MM.1S (cell line): ENCODE data around the gene BAG2.

ENCODE experiments used
- DNase-seq: peaks from one replicate; pipeline ENCODE4 v3.0.0-alpha.2; 2015
- H2AFZ ChIP-seq: fragments of 300-600 bp; sonication (generic); 2 replicates; pipeline ENCODE4 v1.6.0; 2016; ENCODE audit warnings: antibody characterized with exemption, low read length
- H3F3A ChIP-seq: fragments of 300-600 bp; sonication (generic); 2 replicates; pipeline ENCODE4 v1.6.1; 2016; ENCODE audit warnings: mild to moderate bottlenecking, antibody characterized with exemption, low read length, moderate library complexity, mixed read lengths; ENCODE audit not compliant: insufficient read depth
- H3K27ac ChIP-seq: fragments of 300-600 bp; sonication (generic); 2 replicates; pipeline ENCODE4 v1.5.1; 2016; ENCODE audit warnings: mild to moderate bottlenecking, low read length
- H3K27me3 ChIP-seq: fragments of 300-600 bp; sonication (generic); replicated peaks from 2 replicates; pipeline ENCODE4 v1.6.0; 2016; ENCODE audit warnings: low read length; ENCODE audit not compliant: insufficient read depth
- H3K36me3 ChIP-seq: fragments of 300-600 bp; sonication (generic); replicated peaks from 2 replicates; pipeline ENCODE4 v1.6.1; 2016; ENCODE audit warnings: mild to moderate bottlenecking, low read length, mixed read lengths; ENCODE audit not compliant: insufficient read depth
- H3K4me1 ChIP-seq: fragments of 300-600 bp; sonication (generic); 2 replicates; pipeline ENCODE4 v1.6.1; 2016; ENCODE audit warnings: low read length, mixed read lengths
- H3K4me2 ChIP-seq: fragments of 300-600 bp; sonication (generic); 2 replicates; pipeline ENCODE4 v1.6.0; 2016; ENCODE audit warnings: low read depth, low read length
- H3K4me3 ChIP-seq: fragments of 300-600 bp; sonication (generic); 2 replicates; pipeline ENCODE4 v1.5.1; 2016; ENCODE audit warnings: low read length, mixed read lengths
- H3K79me2 ChIP-seq: fragments of 300-600 bp; sonication (generic); 2 replicates; pipeline ENCODE4 v1.6.1; 2016; ENCODE audit warnings: mixed run types, low read length, mixed read lengths
- H3K9ac ChIP-seq: fragments of 300-600 bp; sonication (generic); 2 replicates; pipeline ENCODE4 v1.6.1; 2016; ENCODE audit warnings: low read length, mixed read lengths
- H3K9me2 ChIP-seq: fragments of 300-600 bp; sonication (generic); replicated peaks from 2 replicates; pipeline ENCODE4 v1.6.1; 2016; ENCODE audit warnings: mild to moderate bottlenecking, low read length, mixed read lengths; ENCODE audit not compliant: insufficient read depth
- H3K9me3 ChIP-seq: fragments of 300-600 bp; sonication (generic); replicated peaks from 2 replicates; pipeline ENCODE4 v1.6.1; 2016; ENCODE audit warnings: mild to moderate bottlenecking, low read length, mixed read lengths; ENCODE audit not compliant: insufficient read depth
- H4K20me1 ChIP-seq: fragments of 300-600 bp; sonication (generic); 2 replicates; pipeline ENCODE4 v1.6.1; 2016; ENCODE audit warnings: mild to moderate bottlenecking, low read length, moderate library complexity, mixed read lengths; ENCODE audit not compliant: insufficient read depth
- CTCF ChIP-seq: fragments of 300-600 bp; sonication (generic); IDR thresholded peaks from 2 replicates; pipeline ENCODE4 v1.5.1; 2016; ENCODE audit warnings: antibody characterized with exemption, low read length, mixed read lengths
- EZH2 ChIP-seq: fragments of 300-600 bp; sonication (generic); optimal IDR thresholded peaks from 2 replicates; pipeline ENCODE3; 2017; ENCODE audit warnings: low read depth, mild to moderate bottlenecking, antibody characterized with exemption, low read length, mixed read lengths
- EZH2phosphoT487 ChIP-seq: fragments of 300-600 bp; sonication (generic); IDR thresholded peaks from 2 replicates; pipeline ENCODE4 v1.6.1; 2018; ENCODE audit warnings: antibody characterized with exemption, low read length

BAG2 gene

GRCh38 chr6:57147955-57148858 is 23.9 kb upstream of the BAG2 start:
- Histone ChIP-seq H3F3A (no peaks in the 10 kb centered on the region), H3K4me2 (no peak overlapping the region), H3K4me1 (no peaks in the 10 kb centered on the region), H3K9me3 (no peaks in the 10 kb centered on the region), H2AFZ (no peak overlapping the region), H3K79me2 (no peaks in the 10 kb centered on the region), H3K9me2 (no peaks in the 10 kb centered on the region), H3K36me3 (peaks cover 4% of the 10 kb centered on the region; the same call in 1 of the 2 replicates), H3K9ac (no peak overlapping the region), H3K27me3 (no peaks in the 10 kb centered on the region), H3K4me3 (no peak overlapping the region), H4K20me1 (no peaks in the 10 kb centered on the region), H3K27ac (no peak overlapping the region)
- no peak for TF ChIP-seq EZH2phosphoT487
- TF ChIP-seq EZH2, result no peak
- no peak for TF ChIP-seq CTCF
- DNase-seq, result no peak

- Histone ChIP-seq H3K36me3 (no peaks in the 10 kb centered on the region; the same call in 1 of the 2 replicates), H3K4me3 (no peak overlapping the region), H3K9ac (no peak overlapping the region), H3K9me3 (no peaks in the 10 kb centered on the region), H4K20me1 (no peaks in the 10 kb centered on the region), H3K4me1 (no peaks in the 10 kb centered on the region), H3K9me2 (no peaks in the 10 kb centered on the region), H3F3A (no peaks in the 10 kb centered on the region), H3K27me3 (no peaks in the 10 kb centered on the region), H3K27ac (no peak overlapping the region), H3K79me2 (no peaks in the 10 kb centered on the region), H2AFZ (no peak overlapping the region), H3K4me2 (no peak overlapping the region)
- no peak for DNase-seq
- no peak for TF ChIP-seq EZH2phosphoT487
- no peak for TF ChIP-seq CTCF
- no peak for TF ChIP-seq EZH2
Observed at GRCh38 chr6:57158658-57159057, 13.5 kb upstream of the BAG2 start.

DNA sequence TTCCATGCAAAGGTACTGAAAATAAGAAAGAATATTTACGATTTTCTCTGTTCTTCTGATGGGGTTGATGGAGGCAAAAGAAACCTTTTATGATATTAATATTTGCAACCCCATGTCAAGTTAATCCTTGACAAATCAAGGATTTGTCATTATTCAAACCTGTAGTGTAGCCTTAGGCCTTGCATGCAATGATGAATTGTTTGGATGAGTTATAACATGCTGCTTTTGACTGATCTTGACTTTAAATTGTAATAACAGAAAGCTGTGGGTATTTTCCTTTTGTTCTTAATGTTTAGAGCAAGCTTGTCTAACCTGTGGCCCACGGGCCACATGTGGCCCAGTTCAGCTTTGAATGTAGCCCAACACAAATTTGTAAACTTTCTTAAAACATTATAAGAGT is 13.0 kb upstream of the BAG2 start:
- Histone ChIP-seq H3K79me2 (no peaks in the 10 kb centered on the region), H3K9ac (no peak overlapping the region), H3K4me2 (no peak overlapping the region), H3K27me3 (no peaks in the 10 kb centered on the region), H4K20me1 (no peaks in the 10 kb centered on the region), H3K4me1 (no peaks in the 10 kb centered on the region), H3K9me2 (no peaks in the 10 kb centered on the region), H3F3A (no peaks in the 10 kb centered on the region), H3K36me3 (no peaks in the 10 kb centered on the region; the same call in 1 of the 2 replicates), H3K9me3 (no peaks in the 10 kb centered on the region), H2AFZ (no peak overlapping the region), H3K4me3 (no peak overlapping the region), H3K27ac (no peak overlapping the region)
- no peak for TF ChIP-seq EZH2phosphoT487
- TF ChIP-seq EZH2, result no peak
- no peak for TF ChIP-seq CTCF
- DNase-seq, result no peak
